Stomach (tissue), 4 donors: ENCODE data around the gene FAM72B.
"Not testable (repeated sequence)": the region's sequence is repeated elsewhere in the genome, so short reads cannot be mapped to it uniquely, and the experiment has no call there.

Experiments
- CTCF ChIP-seq, 7 experiments: fragments of 450-650 bp in 4 of 7; fragments of 200-600 bp in 3 of 7; sonication (generic) in 3 of 7; IDR thresholded peaks; one replicate each; pipeline ENCODE4 v1.5.1; 2016 to 2019; ENCODE audit warnings: antibody characterized with exemption in 7 of 7, control low read depth in 2 of 7, mild to moderate bottlenecking in 1 of 7
- EP300 ChIP-seq: sonication (generic); formaldehyde crosslinking; IDR thresholded peaks from one replicate; pipeline ENCODE4 v1.6.1; 2017; ENCODE audit warnings: antibody characterized with exemption
- POLR2A ChIP-seq, 4 donors: fragments of 450-650 bp; IDR thresholded peaks; one replicate each; pipeline ENCODE4 v1.6.1; 2016; ENCODE audit warnings: antibody characterized with exemption in 4 of 4, control low read depth in 2 of 4, mild to moderate bottlenecking in 1 of 4, moderate library complexity in 1 of 4
- POLR2AphosphoS5 ChIP-seq, 3 donors: sonication (generic); formaldehyde crosslinking; IDR thresholded peaks; one replicate each; pipeline ENCODE4 v1.6.1; 2016; ENCODE audit warnings: antibody characterized with exemption in 3 of 3

DNA sequence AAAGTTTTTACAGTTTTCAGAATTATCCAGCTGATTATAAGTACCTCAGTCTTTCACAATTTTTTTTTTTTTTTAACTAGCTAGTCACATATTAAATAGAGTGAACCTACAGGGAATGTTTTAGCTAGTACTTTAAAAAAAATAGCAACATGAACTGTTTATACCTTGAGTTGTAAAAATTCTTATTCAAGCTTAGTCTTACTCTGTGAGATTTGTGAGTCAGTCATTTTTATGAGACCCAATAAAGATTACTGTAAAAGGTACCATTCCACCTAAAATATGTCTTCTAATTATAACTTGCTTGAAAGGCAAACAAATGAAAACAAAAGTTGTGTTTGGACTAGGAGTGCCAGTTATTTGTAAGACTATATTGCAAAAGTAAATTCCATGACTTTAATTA is 5.9 kb downstream of the FAM72B start:
- not testable (repeated sequence) for TF ChIP-seq CTCF (IDR thresholded peaks at IDR 0.05); POLR2AphosphoS5 (IDR thresholded peaks at IDR 0.05); POLR2A (IDR thresholded peaks at IDR 0.05); EP300
